ENCODE data around the gene OR2T8.

Gene OR2T8

GRCh38 chr1:247962911-247963588 is 43.0 kb downstream of the OR2T8 start:
- no peak for DNase-seq

- DNase-seq = no peak
Measured at GRCh38 chr1:247964933-247965332, 44.9 kb downstream of the OR2T8 start, which contains the start of gene OR2AK2. Gene OR2AK2, plus strand, starts transcription at chr1:247965233. Its CDS starts 144 bp downstream, at chr1:247965377.

- no peak for DNase-seq
Measured at GRCh38 chr1:247966532-247967204, 46.6 kb downstream of the OR2T8 start.

All from NCI-H526 (cell line).